Stimulated activated naive CD8-positive, alpha-beta T cell treated with anti-CD3 and anti-CD28 coated beads, Interleukin-15, Interleukin-2, amounts not matched to agents 100 U/mL and 50 U/mL, for 24 hours (primary cell): ENCODE data around the gene CHST3.
"Not testable (repeated sequence)": the region's sequence is repeated elsewhere in the genome, so short reads cannot be mapped to it uniquely, and the experiment has no call there.

Experiments
- ATAC-seq: fragments of 150-1000 bp; cut with Tn5 transposase; one replicate; pipeline ENCODE4 v1.10.0; 2021
- DNase-seq: peaks from one replicate; pipeline ENCODE4 v3.0.0; 2021

The CHST3 gene

DNA sequence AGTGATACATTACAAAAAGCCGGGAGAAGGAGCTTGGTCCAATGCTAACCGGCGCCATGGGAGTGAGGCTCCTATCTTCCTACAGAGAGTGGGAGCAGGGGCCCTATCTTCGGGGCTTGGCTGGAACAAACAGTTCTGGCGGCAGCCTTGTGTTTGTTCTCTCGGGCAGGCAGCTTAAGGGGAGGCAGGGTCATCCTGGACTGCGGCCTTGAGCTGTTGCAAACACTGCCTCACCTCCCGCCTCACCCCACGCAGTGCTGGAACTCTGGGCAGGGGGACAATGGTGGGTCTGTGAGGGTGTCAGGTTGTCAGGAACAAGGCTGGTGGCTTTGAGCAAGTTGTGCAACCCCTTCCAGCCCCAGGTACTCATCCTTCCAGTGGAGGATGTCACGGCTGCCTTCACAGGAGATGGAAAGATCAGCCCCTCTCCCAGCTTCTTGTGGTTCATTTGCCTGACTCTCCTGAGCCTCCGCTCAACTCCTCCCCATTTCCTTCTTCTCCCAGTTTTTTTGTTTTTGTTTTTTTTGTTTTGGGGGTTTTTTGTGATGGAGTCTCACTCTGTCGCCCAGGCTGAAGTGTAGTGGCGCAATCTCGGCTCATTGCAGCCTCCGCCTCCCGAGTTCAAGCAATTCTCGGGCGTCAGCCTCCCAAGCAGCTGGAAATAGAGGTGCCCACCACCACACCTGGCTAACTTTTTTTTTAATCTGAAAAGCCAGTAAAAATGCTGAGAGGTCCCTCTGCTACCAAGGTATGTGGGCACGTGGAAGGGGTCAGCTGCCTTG lies 66.8 kb downstream of the CHST3 start:
- ATAC-seq (no peak), DNase-seq (no peak)

DNA sequence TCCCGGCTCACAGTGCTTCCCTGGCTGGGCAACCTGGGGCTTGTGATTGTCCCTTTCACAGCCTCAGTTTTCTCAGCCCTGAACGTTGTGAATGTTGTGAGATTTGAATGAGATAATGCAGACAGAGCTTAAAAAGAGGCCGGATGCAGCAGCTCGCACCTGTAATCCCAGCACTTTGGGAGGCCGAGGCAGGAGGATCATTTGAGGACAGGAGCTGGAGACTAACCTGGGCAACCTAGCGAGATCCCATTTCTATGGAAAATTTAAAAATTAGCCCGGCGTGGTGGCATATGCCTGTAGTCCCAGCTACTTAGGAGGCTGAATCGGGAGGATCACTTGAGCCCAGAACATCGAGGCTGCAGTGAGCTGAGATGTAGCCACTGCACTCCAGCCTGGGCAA lies 67.5 kb downstream of the CHST3 start:
- ATAC-seq = no peak
- no peak for DNase-seq

DNA sequence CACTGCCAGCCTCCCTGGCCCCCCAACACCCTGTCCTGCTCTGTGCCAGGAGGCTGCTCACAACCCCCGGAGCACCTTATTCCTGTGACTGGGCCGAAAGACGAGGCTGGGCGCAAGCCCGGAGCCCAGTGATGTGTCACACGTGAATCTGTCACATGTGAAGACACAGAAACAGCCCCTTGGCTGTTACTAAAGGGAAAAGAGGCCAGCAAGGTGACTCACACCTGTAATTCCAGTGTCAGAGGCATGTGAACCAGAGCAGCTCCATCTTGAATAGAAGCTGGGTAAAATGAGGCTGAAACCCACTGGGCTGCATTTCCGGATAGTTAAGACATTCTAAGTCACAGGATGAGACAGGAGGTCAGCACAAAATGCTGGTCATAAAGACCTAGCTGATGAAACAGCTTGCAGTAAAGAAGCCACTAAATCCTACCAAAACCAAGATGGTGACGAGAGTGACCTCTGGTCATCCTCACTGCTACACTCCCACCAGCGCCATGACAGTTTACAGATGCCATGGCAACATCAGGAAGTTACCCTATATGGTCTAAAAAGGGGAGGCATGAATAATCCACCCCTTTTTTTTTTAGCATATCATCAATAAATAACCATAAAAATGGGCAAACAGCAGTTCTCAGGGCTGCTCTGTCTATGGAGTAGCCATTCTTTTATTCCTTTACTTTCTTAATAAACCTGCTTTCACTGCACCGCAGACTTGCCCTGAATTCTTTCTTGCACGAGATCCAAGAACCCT lies 68.4 kb downstream of the CHST3 start:
- not testable (repeated sequence) for ATAC-seq, DNase-seq

DNA sequence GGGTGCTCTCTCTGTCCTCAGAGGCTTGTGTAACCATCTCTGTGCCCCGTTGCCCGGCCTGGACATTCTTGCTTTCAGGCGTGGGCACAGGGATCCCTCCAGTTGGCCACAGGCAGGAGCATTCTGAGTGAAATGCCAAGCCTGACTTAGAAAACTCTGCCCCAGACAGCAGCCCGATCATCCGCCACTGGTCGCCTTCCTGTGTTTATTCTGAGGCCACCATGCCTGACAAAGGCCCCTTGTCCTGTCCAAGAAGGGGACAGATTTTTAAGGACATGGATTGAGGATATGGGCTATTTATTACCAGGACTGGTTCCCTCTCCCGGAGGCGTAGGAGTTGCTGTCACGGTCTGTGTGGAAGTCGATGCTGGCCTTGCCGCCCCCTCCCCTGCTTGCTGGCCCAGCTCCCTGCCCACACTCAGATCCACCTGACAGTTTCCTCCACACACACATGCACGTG lies 69.9 kb downstream of the CHST3 start:
- DNase-seq (no peak), ATAC-seq (no peak)

DNA sequence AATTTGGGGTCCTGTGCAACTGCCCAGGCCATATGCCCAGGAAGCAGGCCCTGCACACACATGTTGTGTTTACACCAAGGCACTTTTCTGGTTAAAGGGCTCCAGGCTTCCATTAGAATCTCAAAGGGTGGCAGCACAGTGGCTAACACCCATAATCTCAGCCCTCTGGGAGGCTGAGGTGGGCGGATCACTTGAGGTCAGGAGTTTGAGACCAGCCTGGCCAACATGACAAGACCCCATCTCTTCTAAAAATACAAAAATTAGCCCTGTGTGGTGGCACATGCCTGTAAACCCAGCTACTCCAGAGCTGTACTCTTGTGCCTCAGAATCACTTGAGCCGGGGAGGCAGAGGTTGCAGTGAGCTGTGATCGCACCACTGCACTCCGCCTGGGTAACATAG lies 70.6 kb downstream of the CHST3 start:
- ATAC-seq = no peak
- DNase-seq = no peak

DNA sequence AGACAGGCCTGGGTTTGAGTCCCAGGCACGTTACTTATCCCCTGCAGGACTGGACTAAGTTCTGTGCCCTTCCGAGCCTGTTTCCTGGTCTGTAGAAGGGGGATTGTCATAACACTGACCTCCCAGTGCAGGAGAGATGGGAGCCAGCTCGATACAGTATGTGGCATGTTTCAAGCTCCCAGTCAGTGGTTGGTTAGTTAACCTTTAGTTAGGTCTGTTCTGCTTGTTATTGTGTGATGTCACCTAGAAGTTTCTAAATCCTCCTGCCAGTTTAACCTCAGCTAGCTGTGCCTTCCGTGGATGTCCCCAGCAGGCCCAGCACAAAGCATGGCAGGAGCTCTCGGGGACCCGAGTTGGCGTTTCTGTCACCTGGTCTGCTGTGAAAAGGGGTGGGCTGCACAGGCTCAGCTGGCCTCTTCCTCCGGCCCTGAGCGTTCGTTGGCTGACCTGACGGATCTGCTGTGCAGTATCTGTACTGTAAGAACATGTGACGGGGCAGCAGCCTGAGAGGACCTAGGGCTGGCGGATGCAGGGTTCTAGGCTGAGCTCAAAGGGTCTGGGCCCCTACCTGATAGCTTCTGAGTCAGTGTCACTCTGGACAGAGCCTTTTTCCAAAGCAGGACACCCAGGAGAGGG lies 71.2 kb downstream of the CHST3 start:
- ATAC-seq (no peak), DNase-seq (no peak)

DNA sequence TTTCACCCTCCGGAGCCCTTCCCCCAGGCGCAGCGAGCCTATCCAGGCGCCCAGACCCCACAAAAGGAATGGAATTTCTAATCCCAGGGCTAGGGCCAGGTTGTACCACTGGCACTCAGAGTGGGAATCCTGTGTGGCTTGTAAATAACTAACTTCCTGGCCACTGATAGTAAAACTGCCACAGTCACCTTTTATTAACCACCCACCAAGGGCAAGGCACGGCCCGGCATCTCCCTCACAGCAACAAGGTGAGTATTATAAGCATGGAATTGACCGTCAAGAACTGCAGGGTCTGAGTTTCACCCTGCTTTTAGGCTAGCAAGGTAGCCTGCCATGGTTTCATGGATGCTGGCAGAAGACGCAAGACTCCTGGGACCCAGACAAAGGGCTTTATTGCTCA lies 73.1 kb downstream of the CHST3 start:
- DNase-seq = no peak

DNA sequence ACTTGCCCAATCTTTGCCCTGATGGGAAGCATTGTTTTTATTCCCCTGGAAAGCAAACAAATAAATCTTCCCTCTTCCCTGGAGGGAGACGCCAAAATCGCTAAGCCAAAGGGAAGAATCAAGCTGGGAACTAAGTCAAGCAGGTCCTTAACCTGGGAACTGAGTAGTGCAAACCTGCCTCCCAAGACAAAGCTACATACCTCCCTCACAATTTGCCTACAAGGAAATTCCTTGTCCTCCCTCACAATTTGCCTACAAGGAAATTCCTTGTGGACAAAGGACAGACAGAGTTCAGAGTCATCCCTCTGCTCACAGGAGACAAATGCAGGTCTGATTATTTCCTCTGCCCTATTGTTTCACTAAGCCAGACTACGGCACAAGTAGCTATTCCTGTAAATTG lies 73.6 kb downstream of the CHST3 start:
- DNase-seq (no peak), ATAC-seq (no peak)

More for the DNA sequence above, 73.1 kb downstream of the CHST3 start:
- ATAC-seq = no peak

DNA sequence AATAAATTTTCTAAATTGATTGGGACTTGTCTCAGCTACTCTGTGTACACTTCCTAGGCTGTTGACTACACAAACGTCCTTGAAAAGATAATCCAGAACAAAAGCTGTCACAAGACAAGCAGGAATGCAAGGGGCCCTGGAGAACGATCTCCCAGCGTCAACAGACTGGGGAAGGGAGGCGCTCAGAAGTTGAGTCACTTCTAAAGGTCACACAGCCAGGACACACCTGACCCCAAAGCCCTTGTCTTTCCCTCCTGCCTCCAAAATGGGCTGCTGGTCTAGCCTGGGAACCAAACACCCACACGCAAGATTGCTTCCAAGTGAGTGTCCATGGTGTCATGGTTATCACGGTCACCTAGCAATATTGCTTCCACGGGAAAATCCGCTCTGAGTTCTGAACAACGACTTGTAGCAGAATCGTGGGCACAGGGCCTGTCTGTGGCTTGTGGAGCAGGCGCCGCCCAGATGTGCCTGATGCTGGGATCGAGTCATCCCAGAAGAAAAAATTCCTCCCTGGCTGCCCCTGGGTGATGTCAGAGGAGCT lies 74.3 kb downstream of the CHST3 start:
- no peak for ATAC-seq
- no peak for DNase-seq

DNA sequence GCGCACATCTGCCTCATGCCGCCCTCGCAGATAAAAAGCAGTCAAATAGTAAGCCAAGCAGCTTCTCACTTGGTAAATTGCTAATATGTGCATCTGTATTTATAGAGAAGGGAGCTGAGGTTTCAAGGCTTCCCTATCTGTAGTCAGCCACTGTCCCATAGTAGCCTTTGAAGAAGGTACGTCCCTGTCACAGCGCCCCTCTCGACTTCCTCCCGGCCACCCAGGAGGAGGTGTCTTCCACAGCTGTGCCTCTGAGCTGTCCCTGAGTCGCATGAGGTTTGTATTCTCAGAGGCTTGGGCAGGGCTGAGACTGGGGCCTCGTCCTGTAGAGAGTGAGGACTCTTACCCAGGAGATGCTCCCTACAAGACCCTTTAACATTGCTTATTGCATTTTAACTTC lies 75.2 kb downstream of the CHST3 start:
- no peak for DNase-seq
- ATAC-seq = peak; percentile 46

DNA sequence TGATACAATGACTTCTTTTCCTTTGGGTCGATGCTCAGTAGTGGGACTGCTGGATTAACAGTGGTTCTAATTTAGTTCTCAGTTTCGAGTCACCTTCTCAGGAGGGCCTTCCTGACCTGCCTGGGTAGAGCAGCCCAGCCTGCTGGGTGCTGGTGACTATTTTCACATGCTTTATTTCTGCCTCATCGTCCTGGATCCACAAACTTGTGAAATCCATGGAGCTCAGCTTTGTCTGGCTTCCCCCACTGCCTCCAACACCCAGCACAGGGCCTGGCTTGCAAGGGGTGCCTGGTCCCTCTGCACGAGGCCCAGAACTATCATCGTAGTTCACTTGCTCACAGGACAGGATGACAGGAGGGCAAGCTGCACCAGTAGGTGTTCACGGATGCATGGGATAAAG lies 77.3 kb downstream of the CHST3 start:
- DNase-seq = no peak
- no peak for ATAC-seq

DNA sequence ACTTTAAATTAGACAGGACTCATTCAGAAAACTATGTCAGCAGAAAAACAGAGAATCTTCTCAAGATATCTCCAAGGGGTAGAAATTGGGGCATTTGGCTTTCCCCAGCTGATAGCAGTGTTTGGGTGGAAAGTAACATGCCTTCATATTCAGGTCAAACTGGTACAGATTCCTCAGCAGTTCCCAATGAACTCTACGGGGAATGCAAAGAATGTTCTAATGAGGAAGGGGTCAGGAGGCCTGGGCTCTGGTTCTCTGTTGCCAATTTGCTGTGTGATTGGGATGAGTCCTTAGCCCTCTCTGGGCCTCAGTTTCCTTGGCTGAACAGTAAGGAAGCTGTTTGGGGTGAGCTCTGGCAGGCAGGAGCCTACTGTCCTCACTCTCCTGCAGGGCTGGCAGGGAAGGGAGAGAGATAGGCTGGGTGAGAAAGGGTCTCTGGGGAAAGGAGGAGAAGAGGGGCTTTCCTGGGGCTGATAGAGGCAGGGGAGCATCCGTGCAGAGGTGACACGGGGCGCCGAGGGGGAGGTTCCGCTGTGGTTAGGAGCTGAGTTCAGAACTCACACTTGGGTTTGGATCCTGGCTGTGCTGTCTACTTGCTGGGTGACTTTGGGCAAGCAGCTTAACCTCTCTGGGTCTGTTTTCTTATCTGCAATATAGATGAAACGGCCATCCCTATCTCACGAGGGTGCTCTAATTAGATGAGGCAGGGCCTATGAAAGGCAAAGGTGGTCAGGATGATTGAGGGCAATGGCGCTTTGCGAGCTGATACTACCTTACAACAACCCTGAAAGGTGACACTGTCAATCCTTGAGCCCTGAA lies 79.0 kb downstream of the CHST3 start:
- DNase-seq = no peak
- ATAC-seq = no peak

DNA sequence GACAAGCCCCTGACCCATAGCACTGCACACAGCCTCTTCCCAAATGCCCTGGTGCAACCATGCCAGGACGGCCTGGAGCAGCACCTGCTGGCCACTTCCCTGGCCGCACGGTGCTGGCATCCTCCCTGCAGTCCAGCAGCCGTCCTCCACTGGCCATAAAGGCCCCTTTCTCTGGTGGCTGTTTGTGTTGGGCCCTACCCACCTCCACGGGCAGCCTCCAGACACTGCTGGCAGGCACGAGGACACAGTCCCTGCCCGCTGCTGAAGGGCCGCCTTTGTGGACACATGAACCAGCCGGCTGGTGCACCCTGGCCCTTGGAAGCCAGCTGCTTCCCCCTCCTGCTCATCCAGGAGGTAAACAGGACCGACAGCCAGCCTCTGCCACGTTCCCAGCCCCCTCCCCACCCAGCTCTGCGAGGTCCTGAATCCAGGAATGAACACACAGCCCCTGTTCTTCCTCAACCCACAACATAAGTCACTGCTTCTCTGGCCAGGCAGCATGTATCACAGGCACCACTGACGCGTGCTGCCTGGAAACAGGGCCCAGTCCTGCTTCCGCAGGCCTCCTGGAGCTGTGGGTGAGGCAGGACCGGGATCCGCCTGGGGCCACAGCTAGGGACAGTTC lies 80.3 kb downstream of the CHST3 start:
- DNase-seq (no peak), ATAC-seq (no peak)

DNA sequence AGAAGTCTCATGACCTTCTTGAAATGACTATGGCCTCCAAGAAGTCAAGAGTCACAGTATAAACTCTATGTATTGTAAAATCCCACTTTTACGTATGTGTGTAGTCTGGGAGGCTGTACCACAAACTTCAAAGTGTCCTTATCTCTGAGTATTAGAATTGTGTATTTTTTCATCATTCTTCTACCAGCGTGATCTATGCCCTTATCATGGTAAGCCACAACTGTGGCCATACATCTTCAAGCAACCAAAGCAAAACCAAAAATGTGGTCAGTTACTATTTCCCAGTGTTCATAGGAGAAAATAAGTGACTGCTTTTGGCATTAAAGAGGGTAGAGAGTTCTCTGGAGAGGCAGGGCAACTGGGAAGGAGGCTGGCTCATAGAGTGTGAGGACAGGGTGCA lies 81.4 kb downstream of the CHST3 start:
- no peak for ATAC-seq
- DNase-seq = no peak

DNA sequence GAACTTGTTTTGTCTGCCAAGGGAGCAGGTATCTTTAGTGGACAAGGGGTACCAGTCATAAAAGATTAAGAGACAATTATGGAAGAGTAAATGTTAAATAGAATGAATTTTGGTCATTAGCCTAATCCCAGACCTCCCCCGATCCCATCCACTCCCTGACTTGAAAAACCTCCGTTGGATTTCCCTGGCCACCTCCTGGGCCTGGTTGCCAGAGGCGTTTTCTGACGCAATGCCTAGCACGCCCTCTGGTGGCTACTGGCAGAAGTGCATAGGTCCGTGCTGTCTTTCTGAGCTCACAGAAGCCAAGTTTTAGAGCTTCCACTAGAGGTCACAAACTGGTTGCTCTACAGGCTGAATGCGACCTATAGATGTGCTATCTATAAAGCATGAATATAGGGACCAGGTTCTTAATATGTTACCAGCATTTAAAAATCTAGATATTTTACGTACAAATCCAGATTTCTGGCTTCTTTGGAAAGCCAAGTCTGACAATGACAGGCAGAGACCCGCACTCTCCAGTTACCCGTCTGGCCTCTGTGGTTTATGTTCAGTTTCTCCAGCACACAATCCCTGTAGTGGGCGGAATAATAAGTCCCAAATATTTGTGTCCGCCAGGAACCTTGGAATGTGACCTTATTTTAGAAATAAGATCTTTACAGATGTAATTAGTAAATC lies 84.4 kb downstream of the CHST3 start:
- DNase-seq = peak; percentile 95
- ATAC-seq = peak; percentile 93

DNA sequence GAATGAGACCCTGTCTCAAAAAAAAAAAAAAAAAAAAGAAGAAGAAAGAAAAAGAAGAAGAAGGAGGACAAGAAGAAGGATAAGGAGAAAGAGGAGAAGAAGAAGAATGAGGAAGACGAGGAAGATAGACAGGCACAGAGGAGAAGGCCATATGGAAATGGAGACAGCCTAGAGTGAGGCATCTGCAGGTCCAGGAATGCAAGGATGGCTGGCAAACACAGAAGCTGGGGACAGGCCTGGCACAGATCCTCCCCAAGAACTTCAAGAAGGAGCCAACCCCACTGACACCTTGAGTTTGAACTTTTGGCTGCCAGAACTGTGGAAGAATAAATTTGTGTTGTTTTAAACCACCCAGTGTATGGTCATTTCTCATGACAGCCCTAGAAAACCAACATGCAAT lies 85.3 kb downstream of the CHST3 start:
- DNase-seq (no peak), ATAC-seq (no peak)

DNA sequence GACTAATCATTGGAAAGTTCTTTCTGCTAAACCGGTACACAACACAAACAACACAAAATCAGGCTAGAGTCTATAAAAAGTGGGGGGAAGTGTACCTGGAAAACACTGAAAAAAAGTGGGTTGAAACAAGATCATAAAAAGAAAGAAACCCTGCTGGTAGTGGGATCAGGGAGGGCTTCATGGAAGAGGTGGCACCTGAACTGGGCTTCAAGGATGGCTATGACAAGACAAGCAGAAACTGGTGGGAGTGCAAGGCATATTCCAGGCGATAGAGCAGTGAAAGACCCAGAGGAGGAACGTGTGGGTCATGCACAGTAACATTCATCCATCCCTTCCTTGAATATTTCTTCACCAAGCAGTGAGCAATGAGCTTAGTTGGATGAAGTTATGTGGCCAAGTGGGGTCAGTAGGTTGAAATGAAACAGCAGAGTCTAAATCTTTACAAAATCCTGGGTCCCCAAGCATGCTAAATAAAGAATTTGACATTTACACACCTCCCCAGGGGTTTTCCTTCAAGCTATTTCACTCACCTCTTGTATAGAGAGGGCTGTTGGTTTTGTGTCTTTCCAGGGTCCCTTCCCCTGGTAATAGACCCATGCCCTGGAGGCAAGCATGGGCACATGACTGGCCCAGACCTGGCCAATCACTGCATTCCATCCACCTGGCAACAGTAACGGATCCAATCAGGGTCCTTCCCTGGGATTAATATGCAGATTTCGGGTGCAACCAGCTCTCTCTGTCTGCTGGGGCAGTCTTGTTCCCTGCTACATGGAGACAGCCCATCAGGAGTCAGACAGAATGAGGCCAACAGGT lies 86.0 kb downstream of the CHST3 start:
- peak; percentile 10 for ATAC-seq
- no peak for DNase-seq

DNA sequence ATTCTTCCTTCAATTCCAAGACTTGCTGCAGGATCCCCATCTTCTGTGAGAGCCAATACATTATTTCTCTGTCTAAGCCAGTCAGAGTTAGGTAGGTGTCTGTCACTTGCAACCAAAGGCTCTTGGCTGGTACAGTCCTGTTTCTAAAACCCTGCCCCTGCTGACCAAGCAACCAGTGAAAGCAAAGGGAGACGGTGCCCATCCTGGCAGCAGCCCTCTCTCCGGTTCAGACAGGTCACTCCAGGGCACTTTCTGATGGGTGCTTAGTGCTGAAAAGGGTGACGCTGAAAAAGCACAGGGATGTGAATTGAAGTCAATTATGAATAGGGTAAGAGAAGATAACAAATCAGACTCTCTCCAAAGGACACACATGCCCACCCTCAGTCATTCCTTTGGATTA lies 86.7 kb downstream of the CHST3 start:
- ATAC-seq (no peak), DNase-seq (no peak)

DNA sequence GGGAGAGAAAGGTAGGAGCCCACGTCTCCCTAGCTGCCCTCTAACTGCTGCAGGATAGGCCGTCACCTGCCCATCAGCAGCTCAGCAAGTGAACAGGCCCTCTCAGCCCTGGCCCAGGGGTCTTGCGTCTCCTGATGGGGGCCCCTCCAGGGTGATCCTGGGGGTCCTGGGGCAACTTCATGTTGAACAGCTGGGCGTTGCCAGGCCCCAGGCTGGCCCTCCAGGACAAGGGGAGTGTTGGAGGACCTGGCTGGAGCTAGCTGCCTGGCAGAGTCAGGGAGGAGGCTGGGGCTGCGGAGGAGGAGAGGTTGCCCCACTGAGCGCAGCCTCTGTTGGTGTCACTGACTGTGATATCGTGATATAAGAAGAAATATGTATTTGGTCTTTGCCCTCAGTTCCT lies 89.5 kb downstream of the CHST3 start:
- ATAC-seq (no peak), DNase-seq (no peak)

DNA sequence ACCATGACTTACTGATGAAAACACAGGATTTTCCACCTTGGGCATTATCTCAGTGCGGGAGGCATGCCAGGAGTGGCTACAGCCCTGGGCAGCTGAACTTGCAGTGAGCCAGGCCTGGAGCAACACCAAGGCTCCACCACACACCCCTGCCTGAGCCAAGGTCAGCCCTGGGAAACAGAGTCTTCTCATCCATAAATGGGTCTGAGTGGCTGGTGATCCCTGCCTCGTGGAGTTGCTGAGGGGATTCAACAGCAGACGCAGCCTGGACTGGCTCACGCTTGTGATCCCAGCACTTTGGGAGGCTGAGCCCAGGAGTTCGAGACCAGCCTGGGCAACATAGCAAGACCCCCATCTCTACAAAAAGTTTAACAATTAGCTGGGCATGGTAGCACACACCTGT lies 91.9 kb downstream of the CHST3 start:
- no peak for DNase-seq

More for the DNA sequence above, 91.9 kb downstream of the CHST3 start:
- no peak for ATAC-seq
